Retina (tissue), 1 donor: ENCODE results near the gene EFR3B.

ENCODE experiments used
- DNase-seq: peaks from one replicate; pipeline ENCODE4 v3.0.0-alpha.2; 2016

EFR3B gene

DNA sequence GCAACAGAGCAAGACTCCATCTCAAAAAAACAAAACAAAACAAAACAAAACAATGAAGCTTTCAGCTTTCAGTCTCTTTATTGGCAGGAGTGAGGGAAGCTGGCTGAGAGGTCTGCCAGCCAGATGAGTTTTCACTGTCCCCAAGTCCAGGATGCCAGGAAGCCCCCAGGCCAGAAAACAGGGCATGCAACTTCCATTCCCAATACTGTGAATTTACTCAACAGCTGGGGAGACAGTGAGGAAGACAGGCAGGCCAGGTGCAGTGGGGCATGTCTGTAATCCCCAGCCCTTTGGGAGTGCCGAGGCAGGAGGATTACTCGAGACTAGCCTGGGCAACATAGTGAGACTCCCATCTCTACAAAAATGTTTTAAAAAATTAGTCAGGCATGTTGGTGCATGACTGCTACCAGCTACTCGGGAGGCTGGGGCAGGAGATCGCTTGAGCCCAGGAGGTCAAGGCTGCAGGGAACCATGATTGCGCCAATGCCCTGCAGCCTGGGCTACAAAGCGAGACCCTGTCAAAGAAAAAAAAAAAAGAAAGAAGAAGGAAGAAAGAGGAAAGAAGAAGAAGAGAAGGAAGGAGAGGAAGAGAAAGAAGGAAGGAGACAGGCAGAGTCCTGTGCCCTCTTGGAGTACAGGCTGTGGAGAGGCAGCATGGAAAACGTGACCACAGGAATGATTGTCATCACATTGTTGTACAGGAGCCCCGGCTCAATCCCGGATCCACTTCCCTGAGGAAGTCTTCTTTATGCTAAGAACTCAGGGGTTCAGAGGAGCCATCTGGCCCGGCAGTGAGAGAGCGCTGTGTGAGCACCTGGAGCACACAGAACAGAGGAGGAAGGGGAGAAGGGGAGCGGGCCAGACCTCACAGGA is 155.7 kb downstream of the EFR3B start:
- no peak for DNase-seq

DNA sequence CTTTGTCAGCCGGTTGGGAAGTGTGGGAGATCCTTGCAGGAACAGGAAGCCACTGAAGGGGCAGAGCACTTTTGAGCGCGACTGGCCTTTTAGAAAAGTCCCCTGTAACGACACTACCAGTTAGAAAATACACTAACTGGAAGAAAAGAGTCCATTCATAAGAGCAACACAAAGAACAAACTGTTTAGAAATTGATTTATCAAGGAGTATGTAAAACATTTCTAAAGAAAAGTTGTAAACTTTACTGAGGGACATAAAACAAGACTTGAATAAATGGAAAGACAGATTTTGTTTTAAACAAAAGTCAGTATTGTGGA is 156.3 kb downstream of the EFR3B start:
- no peak for DNase-seq

DNA sequence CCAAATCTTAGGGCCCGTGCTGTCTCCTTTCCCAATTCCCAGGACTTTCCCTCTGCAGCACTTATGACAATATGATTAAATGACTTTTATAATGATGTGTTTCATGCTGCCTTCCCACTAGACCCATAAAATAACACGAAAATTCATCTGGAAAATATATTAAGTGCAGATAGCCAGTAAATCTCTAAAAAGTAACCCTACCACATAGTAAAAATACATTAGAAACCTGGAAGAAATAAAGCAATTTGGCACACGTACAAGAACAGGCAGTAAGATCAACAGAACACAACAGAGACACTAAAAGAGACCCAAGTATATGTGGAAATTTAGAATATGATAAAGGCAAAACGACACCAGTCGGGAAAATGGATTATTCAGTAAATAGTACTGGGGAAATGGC is 156.7 kb downstream of the EFR3B start:
- DNase-seq: no peak

DNA sequence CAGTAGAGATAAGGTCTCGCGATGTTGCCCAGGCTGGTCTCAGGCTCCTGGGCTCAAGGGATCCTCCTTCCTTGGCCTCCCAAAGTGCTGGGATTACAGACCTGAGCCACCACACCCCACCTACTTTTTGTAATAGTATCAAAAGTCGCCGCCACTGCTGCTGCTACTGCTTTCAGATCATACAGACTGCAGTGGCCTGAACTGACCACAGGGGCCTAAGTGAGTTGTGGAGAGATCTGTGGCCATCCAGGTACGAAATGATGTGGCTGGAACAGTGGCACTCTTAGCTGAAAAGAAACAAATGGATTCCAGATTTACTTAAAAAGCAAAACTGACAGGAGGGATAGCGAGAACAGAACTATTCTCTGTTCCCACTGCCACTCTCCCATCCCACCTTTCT is 159.4 kb downstream of the EFR3B start:
- no peak for DNase-seq

DNA sequence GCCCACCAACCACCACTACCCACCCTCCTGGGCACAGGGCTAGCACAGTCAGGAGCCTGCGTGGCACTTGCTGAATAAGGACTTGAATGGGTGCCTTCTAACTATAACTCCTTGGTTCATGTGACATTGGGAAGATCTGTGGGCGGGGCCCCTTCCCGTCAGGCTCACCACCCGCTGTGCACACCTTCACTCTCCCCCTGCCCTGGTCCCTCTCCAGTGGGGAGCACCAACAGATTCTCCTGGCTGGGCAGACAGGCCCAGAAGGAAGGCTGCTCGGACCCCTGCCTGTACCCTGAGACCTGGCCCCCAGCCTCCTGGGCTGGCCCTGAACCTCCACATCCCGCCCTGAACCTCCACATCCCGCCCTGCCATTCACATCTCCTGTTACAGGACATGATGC is 159.9 kb downstream of the EFR3B start:
- no peak for DNase-seq

DNA sequence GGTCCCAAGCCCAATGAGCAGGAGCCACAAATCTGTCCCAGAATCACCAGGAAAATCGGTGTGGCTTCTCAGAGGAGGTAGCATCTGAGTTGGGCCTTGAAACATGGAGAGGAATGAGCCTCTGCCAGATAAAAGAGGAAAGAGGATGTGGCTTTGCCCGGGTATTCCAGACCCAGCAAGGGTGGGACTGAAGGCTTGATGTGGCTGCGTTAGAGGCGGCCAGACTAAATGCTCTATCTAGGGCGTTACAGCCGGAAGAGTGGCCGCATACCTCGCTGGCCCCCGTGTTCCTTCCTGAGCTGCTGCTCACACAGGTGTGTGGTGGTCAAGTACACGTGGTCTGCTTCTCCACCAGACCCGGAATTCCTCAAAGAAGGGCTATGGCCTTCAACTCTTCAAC is 160.4 kb downstream of the EFR3B start:
- DNase-seq: no peak

DNA sequence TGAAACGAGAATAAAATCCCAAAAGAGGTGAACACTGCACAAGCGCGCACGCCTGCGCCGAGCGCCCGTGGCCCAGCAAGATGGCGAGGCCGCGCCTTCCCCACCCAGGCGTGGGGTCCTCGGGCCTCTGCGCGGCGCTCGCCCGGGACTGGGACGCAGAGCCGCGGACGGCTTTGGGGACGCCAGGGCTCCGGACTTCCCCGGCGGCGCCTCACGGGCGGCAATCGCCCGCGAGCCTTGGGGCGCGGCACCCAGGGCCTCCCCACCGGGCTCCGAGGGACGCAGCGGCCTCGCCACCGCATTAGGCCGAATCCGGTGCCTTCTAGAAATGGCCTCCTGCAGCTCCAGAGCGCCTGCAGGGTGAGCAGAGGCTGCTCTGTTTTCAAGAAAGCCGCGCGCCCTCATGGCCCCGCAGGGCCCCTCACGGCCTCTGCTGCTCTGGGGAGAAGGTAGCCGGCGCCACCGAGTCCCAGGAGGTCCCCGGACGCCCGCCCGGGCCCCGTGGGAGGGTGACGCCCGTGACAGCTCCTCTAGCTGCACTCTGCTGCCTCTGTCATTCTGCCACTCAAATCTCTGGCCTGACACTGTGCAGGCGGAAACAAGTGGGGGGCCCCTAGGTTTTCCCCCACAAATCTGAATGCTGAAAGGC is 162.4 kb downstream of the EFR3B start:
- peak; percentile 82 for DNase-seq

DNA sequence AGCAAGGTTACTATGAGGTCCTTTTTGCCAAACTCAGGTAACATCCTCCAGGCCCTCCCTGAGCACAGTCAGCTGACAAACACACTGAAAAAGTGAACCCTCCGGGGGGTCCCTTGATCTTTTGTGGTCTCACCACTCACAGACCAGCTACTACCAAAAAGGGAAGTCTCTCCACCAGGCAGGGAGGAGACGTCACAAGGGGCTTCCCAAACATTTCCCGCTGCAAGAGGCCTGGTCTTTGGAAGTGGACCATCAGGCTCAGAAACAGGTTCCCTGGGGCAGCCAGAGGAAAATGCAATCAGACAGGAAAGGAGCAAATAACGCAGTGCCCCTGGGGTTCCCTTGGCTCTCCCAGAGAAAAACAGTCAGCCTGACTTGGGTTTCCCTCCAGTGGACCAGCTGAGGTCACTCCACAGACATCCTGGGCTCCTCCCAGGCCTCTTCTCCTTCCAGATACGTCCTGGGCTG is 165.2 kb downstream of the EFR3B start:
- no peak for DNase-seq
